ENCODE data around the gene GPN3.
"Not testable (repeated sequence)": the region's sequence is repeated elsewhere in the genome, so short reads cannot be mapped to it uniquely, and the experiment has no call there.

The GPN3 gene

GRCh38 chr12:110436231-110436630 lies 31.8 kb downstream of the GPN3 start:
- DNase-seq, result peak; percentile 10

DNA sequence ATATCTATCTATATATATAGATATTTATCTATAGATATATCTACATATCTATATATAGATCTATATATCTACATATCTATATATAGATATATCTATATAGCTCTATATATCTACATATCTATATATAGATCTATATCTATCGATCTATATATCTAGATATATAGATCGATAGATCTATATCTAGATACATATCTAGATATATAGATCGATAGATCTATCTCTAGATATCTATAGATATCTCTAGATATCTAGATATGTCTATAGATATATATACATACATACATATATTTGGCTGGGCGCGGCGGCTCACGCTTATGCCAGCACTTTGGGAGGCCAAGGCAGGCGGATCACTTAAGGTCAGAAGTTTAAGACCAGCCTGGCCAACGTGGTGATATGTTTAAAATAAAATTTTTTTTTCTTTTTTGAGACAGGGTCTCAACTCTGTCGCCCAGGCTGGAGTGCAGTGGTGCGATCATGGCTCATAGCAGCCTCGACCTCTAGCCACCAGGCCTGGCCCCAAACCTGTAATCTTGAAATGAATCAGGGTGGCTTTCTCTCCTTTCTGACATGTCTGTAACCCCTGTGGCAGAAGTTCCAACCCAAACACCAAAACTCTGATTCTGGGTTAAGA lies 36.0 kb downstream of the GPN3 start:
- DNase-seq, result no peak

DNA sequence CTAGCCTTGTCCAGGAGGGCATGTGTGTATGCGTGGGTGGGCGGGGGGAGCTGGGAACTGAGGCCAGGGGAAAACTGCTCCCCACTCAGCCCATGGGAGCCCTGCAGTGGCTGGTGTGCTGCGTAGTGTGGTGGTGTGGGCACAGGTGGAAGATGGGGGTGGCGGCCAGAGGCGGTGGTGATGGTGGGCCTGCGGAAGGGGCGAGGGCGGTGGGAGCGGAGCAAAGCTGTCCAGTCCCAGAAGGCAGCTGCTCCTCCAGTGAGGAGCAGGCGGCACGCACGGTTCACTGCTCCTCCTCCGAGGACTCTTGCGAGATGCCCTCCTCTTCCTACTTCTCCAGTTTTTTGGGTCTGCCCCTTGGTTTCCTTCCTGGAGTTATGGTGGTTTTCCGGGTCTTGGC lies 38.4 kb downstream of the GPN3 start:
- DNase-seq, result not testable (repeated sequence)

GRCh38 chr12:110426406-110426805 lies 41.7 kb downstream of the GPN3 start:
- DNase-seq, result no peak

DNA sequence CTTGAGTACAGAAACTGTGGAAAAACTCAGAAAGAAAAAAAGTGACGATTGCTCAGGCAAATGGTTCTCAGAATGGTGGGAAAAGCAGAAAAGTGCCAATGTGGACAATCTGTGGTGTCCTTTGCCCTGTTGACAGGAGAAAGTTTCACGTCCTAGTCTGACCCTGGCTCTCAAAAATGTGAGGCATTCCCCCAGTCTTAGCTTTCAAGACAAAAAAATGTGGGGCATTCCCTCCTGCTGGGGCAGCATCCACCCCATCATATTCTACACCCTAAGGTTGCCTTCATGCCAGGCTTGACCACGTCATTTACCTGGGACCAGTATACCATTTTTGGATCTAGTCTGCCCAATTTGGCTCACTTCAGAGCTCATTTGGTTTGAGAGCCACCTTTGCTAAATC lies 43.8 kb downstream of the GPN3 start:
- no peak for DNase-seq

GRCh38 chr12:110421701-110422100 lies 46.4 kb downstream of the GPN3 start:
- no peak for DNase-seq

GRCh38 chr12:110421159-110421661 lies 46.8 kb downstream of the GPN3 start:
- no peak for DNase-seq

- DNase-seq, result not testable (repeated sequence)
These were observed 47.4 kb downstream of the GPN3 start for GRCh38 chr12:110420644-110421043.

DNA sequence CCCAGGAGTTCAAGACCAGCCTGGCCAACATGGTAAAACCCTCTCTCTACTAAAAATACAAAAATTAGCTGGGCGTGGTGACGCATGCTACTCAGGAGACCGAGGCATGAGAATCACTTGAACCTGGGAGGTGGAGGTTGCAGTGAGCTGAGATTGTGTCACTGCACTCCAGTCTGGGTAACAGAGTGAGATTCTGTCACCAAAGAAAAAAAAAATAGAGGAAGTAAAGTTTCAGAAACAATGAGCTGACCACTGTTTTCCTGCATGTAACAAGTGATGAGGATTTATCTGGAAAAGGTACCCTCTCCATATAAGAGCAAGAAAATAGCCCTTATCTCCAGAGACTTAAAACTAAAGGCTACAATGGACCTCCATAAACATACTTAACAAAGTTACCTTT lies 50.9 kb downstream of the GPN3 start:
- not testable (repeated sequence) for DNase-seq

GRCh38 chr12:110410086-110410485 lies 58.0 kb downstream of the GPN3 start:
- not testable (repeated sequence) for DNase-seq

DNA sequence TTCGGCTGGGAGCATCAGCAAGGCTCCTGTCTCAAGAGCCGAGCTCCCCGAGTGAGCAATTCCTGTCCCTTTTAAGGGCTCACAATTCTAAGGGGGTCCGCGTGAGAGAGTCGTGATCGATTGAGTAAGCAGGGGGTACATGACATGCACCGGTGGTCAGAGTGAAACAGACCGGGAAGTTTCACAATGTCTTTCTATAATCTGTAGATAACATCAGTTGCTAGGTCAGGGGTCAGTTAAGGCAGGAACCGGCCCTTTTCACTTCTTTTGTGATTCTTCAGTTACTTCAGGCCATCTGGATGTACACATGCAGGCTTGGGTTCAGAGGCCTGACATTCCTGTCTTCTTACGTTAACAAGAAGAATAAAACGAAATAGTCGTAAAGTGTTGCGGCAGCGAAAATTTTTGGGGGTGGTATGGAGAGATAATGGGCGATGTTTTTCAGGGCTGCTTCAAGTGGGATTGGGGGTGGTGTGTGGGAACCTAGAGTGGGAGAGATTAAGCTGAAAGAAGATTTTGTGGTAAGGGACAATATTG lies 62.9 kb downstream of the GPN3 start:
- DNase-seq, result not testable (repeated sequence)

GRCh38 chr12:110403976-110404682 lies 63.9 kb downstream of the GPN3 start:
- DNase-seq, result peak; percentile 37

- peak; percentile 75 for DNase-seq
These were observed 64.7 kb downstream of the GPN3 start, which contains the start of gene ANAPC7 for GRCh38 chr12:110403146-110403975. ANAPC7 (minus strand) TSS chr12:110403708; CDS start chr12:110403627, 81 bp downstream.
